Natural killer cell (primary cell): Measurements from ENCODE around the gene PEX14. TPM values are rescaled to one million over a fixed set of nuclear protein-coding genes. Genes with fewer than 3 reads are reported as not detected.
"Not testable (repeated sequence)": the region's sequence is repeated elsewhere in the genome, so short reads cannot be mapped to it uniquely, and the experiment has no call there.

Experiments used
- ATAC-seq, 3 donors: fragments of 150-1000 bp in 2 of 3; fragments of 200-7000 bp in 1 of 3; cut with Tn5 transposase; 1 replicate in 1 of 3; 2 replicates in 2 of 3; pipeline ENCODE4 v1.10.0; 2021; ENCODE audit warnings: mild to moderate bottlenecking in 2 of 3, moderate library complexity in 2 of 3
- DNase-seq, 2 donors: peaks; one replicate each; pipeline versions ENCODE4 v3.0.0 to v3.0.0-alpha.2; 2013 to 2021; ENCODE audit warnings: mixed read lengths in 1 of 2
- H3K27ac ChIP-seq: one replicate; pipeline ENCODE4 v1.5.1; 2013; ENCODE audit warnings: mild to moderate bottlenecking, low read length
- H3K27me3 ChIP-seq: one replicate; pipeline ENCODE4 v1.6.1; 2013; ENCODE audit warnings: low read length; ENCODE audit not compliant: control insufficient read depth, insufficient read depth
- H3K36me3 ChIP-seq: one replicate; pipeline ENCODE4 v1.6.1; 2013; ENCODE audit warnings: low read length; ENCODE audit not compliant: control insufficient read depth, insufficient read depth
- H3K4me1 ChIP-seq: one replicate; pipeline ENCODE4 v1.6.1; 2013; ENCODE audit warnings: low read length; ENCODE audit not compliant: control insufficient read depth, insufficient read depth
- H3K4me3 ChIP-seq: one replicate; pipeline ENCODE4 v1.5.1; 2013; ENCODE audit warnings: low read length
- H3K9me3 ChIP-seq: one replicate; pipeline ENCODE4 v1.6.1; 2013; ENCODE audit warnings: low read length; ENCODE audit not compliant: control insufficient read depth, insufficient read depth
- H3K27ac Mint-ChIP-seq, 2 donors: one replicate each; pipeline ENCODE4 v1.8.0; 2022; ENCODE audit warnings: mild to moderate bottlenecking in 2 of 2, mixed read lengths in 2 of 2, moderate library complexity in 1 of 2
- H3K27me3 Mint-ChIP-seq, 2 donors: one replicate each; pipeline ENCODE4 v1.8.0; 2022; ENCODE audit warnings: low read depth in 2 of 2, mixed read lengths in 2 of 2
- H3K36me3 Mint-ChIP-seq: one replicate; pipeline ENCODE4 v1.8.0; 2022; ENCODE audit warnings: mixed read lengths
- H3K4me1 Mint-ChIP-seq, 2 donors: one replicate each; pipeline ENCODE4 v1.8.0; 2022; ENCODE audit warnings: mixed read lengths in 2 of 2
- H3K4me3 Mint-ChIP-seq: one replicate; pipeline ENCODE4 v1.8.0; 2022; ENCODE audit warnings: mild to moderate bottlenecking, moderate library complexity, mixed read lengths
- H3K9me3 Mint-ChIP-seq, 2 donors: one replicate each; pipeline ENCODE4 v1.8.0; 2022; ENCODE audit warnings: mixed read lengths in 2 of 2
- WGBS: methylation state at CpG from one replicate; pipeline ENCODE4 v1.1.7; 2013; ENCODE audit warnings: missing lambda C conversion rate; ENCODE audit not compliant: insufficient coverage; 5-methylcytosine and 5-hydroxymethylcytosine counted together
- intact Hi-C: fragments of 100-400 bp; cut with micrococcal nuclease; formaldehyde crosslinking; loops from one replicate; pipeline ENCODE4 v1.14.2; 2022
- total RNA-seq, 4 donors: library from RNA; stranded (reverse); fragments of 120-200 nt in 1 of 4; gene quantifications; one replicate each; pipeline versions ENCODE4 v1.2.3 to v1.2.4, GENCODE V29; 2013 to 2022
- TF ChIP-seq, protein P1 (sequence below): fragments of 200-600 bp; IDR thresholded peaks from one replicate; pipeline ENCODE4 v1.8.0; 2022; ENCODE audit warnings: antibody characterized with exemption

Gene PEX14
- total RNA-seq, 3 donors from 2014 or later (not counting 1 experiment from before 2014, with no cell fraction given) = 21.4 to 27.3 (median 24.1) TPM

DNA sequence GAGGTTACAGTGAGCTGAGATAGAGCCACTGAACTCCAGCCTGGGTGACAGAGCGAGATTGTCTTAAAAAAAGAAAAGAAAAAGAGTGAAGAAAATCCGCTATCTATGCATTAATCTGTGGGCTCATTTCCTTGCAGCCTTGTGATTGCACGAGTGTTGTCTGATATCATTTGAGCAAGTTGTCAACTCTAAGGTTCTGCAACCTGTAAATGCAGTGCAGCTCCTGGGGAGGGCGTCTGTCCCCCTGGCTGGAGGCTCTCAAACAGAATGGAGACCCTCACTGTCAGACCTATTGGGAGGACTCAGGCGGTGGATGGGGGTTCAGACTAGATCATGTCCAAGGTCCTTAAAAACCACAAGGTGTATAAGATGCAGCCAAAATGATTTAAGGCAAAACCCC is 18.7 kb upstream of the PEX14 start:
- WGBS = 89% methylated on average over 5 of the region's 5 CpGs
- intact Hi-C loops = no loop called here
- H3K27ac Mint-ChIP-seq = no peak overlapping the region
- no peaks in the 10 kb centered on the region for H3K36me3 Mint-ChIP-seq
- TF ChIP-seq, protein P1, sequence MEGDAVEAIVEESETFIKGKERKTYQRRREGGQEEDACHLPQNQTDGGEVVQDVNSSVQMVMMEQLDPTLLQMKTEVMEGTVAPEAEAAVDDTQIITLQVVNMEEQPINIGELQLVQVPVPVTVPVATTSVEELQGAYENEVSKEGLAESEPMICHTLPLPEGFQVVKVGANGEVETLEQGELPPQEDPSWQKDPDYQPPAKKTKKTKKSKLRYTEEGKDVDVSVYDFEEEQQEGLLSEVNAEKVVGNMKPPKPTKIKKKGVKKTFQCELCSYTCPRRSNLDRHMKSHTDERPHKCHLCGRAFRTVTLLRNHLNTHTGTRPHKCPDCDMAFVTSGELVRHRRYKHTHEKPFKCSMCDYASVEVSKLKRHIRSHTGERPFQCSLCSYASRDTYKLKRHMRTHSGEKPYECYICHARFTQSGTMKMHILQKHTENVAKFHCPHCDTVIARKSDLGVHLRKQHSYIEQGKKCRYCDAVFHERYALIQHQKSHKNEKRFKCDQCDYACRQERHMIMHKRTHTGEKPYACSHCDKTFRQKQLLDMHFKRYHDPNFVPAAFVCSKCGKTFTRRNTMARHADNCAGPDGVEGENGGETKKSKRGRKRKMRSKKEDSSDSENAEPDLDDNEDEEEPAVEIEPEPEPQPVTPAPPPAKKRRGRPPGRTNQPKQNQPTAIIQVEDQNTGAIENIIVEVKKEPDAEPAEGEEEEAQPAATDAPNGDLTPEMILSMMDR = no peak
- H3K27me3 Mint-ChIP-seq = peaks cover 0 to 4% of the 10 kb centered on the region in 2 donors
- no peak overlapping the region for H3K4me3 Mint-ChIP-seq
- H3K27ac ChIP-seq = no peak overlapping the region
- H3K27me3 ChIP-seq = no peaks in the 10 kb centered on the region
- H3K4me3 ChIP-seq = no peak overlapping the region
- peaks cover 6% of the 10 kb centered on the region for H3K36me3 ChIP-seq
- H3K9me3 ChIP-seq = peaks cover 5% of the 10 kb centered on the region
- ATAC-seq = no peak
- DNase-seq = no peak
- H3K4me1 Mint-ChIP-seq = no peaks in the 10 kb centered on the region
- H3K4me1 ChIP-seq = no peaks in the 10 kb centered on the region
- no peaks in the 10 kb centered on the region for H3K9me3 Mint-ChIP-seq

DNA sequence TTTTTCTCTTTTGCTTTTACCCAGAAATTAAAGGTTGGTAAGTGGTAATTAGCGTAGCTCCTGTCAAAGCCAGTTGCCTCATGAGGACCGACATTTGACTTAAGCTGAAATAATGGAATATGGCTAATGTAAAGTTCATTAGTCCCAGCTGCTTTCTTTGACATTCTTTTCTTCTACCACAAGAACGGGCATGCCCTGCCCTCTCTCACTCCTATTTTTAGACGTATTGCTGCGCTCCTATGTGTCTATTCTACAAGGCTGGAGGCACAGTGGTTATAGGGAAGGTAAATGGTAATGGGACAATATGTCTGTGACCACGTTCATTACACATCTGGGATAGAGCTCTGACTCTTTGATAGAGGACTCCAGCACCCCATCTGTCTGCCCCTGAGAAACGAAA is 18.1 kb upstream of the PEX14 start:
- intact Hi-C loops = no loop called here
- no peaks in the 10 kb centered on the region for H3K4me1 Mint-ChIP-seq
- H3K9me3 ChIP-seq = peaks cover 5% of the 10 kb centered on the region
- H3K4me3 ChIP-seq = no peak overlapping the region
- H3K36me3 ChIP-seq = peaks cover 9% of the 10 kb centered on the region
- H3K4me1 ChIP-seq = no peaks in the 10 kb centered on the region
- no peaks in the 10 kb centered on the region for H3K27me3 ChIP-seq
- no peak overlapping the region for H3K4me3 Mint-ChIP-seq
- H3K9me3 Mint-ChIP-seq = no peaks in the 10 kb centered on the region
- ATAC-seq = no peak
- H3K27ac ChIP-seq = no peak overlapping the region
- no peaks in the 10 kb centered on the region for H3K36me3 Mint-ChIP-seq
- H3K27ac Mint-ChIP-seq = no peak overlapping the region
- no peaks in the 10 kb centered on the region for H3K27me3 Mint-ChIP-seq
- TF ChIP-seq, protein P1 = no peak
- no peak for DNase-seq
- 94% methylated on average over 4 of the region's 7 CpGs for WGBS

GRCh38 chr1:10457462-10457861 is 17.3 kb upstream of the PEX14 start:
- H3K9me3 Mint-ChIP-seq, H3K27me3 Mint-ChIP-seq, intact Hi-C loops, H3K36me3 Mint-ChIP-seq, H3K27me3 ChIP-seq, H3K4me3 ChIP-seq, H3K4me1 ChIP-seq, ATAC-seq, H3K27ac Mint-ChIP-seq, H3K9me3 ChIP-seq, H3K27ac ChIP-seq, H3K4me1 Mint-ChIP-seq, DNase-seq, H3K4me3 Mint-ChIP-seq: not testable (repeated sequence)
- H3K36me3 ChIP-seq = peaks cover 12% of the 10 kb centered on the region
- 72% methylated on average over 7 of the region's 7 CpGs for WGBS

DNA sequence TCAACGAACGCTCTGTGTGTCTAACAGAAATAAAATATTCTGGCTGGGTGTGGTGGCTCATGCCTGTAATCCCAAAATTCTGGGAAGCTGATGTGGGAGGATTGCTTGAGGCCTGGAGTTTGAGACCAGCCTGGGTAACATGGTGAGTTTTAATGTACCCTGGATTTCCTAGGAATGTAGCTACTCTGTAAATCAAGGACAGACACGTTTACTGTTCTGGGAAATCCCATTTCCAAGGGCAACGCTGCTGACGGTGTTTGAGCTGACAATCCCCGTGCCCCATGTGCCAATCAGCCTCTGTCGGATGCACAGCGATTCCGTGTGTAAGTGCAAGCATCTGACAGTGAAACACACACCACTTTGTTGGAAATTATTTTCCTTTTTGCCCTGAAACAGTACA is 16.9 kb upstream of the PEX14 start:
- Mint-ChIP-seq H3K4me3 (no peak overlapping the region), H3K27me3 (no peaks in the 10 kb centered on the region), H3K27ac (no peak overlapping the region), H3K36me3 (no peaks in the 10 kb centered on the region), H3K9me3 (no peaks in the 10 kb centered on the region), H3K4me1 (no peaks in the 10 kb centered on the region)
- Histone ChIP-seq H3K36me3 (peaks cover 15% of the 10 kb centered on the region), H3K27ac (no peak overlapping the region), H3K27me3 (no peaks in the 10 kb centered on the region), H3K4me1 (no peaks in the 10 kb centered on the region), H3K4me3 (no peak overlapping the region), H3K9me3 (peaks cover 5% of the 10 kb centered on the region)
- intact Hi-C loops = no loop called here
- TF ChIP-seq, protein P1 = no peak
- no peak for ATAC-seq
- WGBS = 95% methylated on average over 9 of the region's 9 CpGs
- no peak for DNase-seq
